H1 (cell line): ENCODE results near the gene SMAGP. TPM values are rescaled to one million over a fixed set of nuclear protein-coding genes. Genes with fewer than 3 reads are reported as not detected.

Experiments
- CTCF ChIA-PET: fragments of 300-600 bp; sonication (Branson Sonifier 250); formaldehyde crosslinking; loops from one replicate; lab custom pipeline; 2021; ENCODE audit not compliant: partially characterized antibody; lab: Charles Lee
- POLR2A ChIA-PET: fragments of 300-600 bp; sonication (Branson Sonifier 250); formaldehyde crosslinking; loops from one replicate; lab custom pipeline; 2021; ENCODE audit warnings: inconsistent platforms; ENCODE audit not compliant: partially characterized antibody; lab: Charles Lee
- DNase-seq, 2 experiments: peaks; one replicate each; pipeline versions ENCODE4 v3.0.0 to v3.0.0-alpha.2; 2010 to 2022; ENCODE audit warnings: low spot score in 2 of 2, low read depth in 1 of 2, mixed read lengths in 1 of 2
- FAIRE-seq: peaks from 2 replicates; lab custom pipeline; 2011; peaks lifted over from hg19 to GRCh38; lab: Jason Lieb, UNC
- H2AFZ ChIP-seq: 2 replicates; pipeline ENCODE4 v1.8.1; 2012; ENCODE audit warnings: low read length, inconsistent platforms
- H2AK5ac ChIP-seq: 2 replicates; pipeline ENCODE4 v1.6.1; 2013; ENCODE audit warnings: low read depth, low read length
- H2BK120ac ChIP-seq: replicated peaks from 2 replicates; pipeline ENCODE3; 2013; ENCODE audit warnings: low read depth, low read length, inconsistent platforms
- H2BK12ac ChIP-seq: 2 replicates; pipeline ENCODE4 v1.6.1; 2013; ENCODE audit warnings: low read depth, low read length
- H2BK15ac ChIP-seq: 2 replicates; pipeline ENCODE4 v1.6.1; 2013; ENCODE audit warnings: low read length
- H2BK20ac ChIP-seq: 2 replicates; pipeline ENCODE4 v1.6.1; 2013; ENCODE audit warnings: low read length
- H2BK5ac ChIP-seq: 2 replicates; pipeline ENCODE4 v1.6.1; 2013; ENCODE audit warnings: low read depth, low read length
- H3K14ac ChIP-seq: 2 replicates; pipeline ENCODE4 v1.6.1; 2013; ENCODE audit warnings: inconsistent platforms; ENCODE audit not compliant: insufficient read length
- H3K18ac ChIP-seq: 2 replicates; pipeline ENCODE4 v1.6.1; 2013; ENCODE audit warnings: low read length; ENCODE audit errors: extremely low read depth
- H3K23ac ChIP-seq: 2 replicates; pipeline ENCODE4 v1.6.1; 2013; ENCODE audit warnings: inconsistent platforms; ENCODE audit not compliant: insufficient read length
- H3K23me2 ChIP-seq: 2 replicates; pipeline ENCODE4 v1.6.1; 2013; ENCODE audit warnings: low read depth, low read length
- H3K27ac ChIP-seq: 2 replicates; pipeline ENCODE4 v1.6.1; 2011; ENCODE audit warnings: low read depth, low read length, inconsistent platforms
- H3K27me3 ChIP-seq, 4 experiments: replicated peaks in 1 of 4; 1 replicate in 1 of 4; 2 replicates in 3 of 4; pipeline versions ENCODE4 v1.6.1 to v1.8.1; 2011 to 2013; ENCODE audit warnings: low read length in 3 of 4, mild to moderate bottlenecking in 3 of 4, inconsistent platforms in 2 of 4, mixed read lengths in 2 of 4, moderate library complexity in 1 of 4; ENCODE audit not compliant: control insufficient read depth in 3 of 4, insufficient read depth in 3 of 4; ENCODE audit errors: extremely low read depth in 1 of 4
- H3K36me3 ChIP-seq, 4 experiments: 2 replicates each; pipeline versions ENCODE4 v1.6.1 to v1.8.1; 2011 to 2013; ENCODE audit warnings: mild to moderate bottlenecking in 4 of 4, low read length in 3 of 4, moderate library complexity in 2 of 4, control low read depth in 1 of 4, inconsistent platforms in 1 of 4; ENCODE audit not compliant: insufficient read depth in 4 of 4, control insufficient read depth in 2 of 4
- H3K4ac ChIP-seq: replicated peaks from 2 replicates; pipeline ENCODE3; 2013; ENCODE audit warnings: low read length, low read depth, mixed read lengths, inconsistent platforms; ENCODE audit not compliant: insufficient read length
- H3K4me1 ChIP-seq, 4 experiments: replicated peaks in 1 of 4; 1 replicate in 1 of 4; 2 replicates in 3 of 4; pipeline versions ENCODE4 v1.6.1 to v1.8.1; 2011 to 2013; ENCODE audit warnings: low read length in 3 of 4, inconsistent platforms in 2 of 4, mixed read lengths in 1 of 4; ENCODE audit not compliant: insufficient read depth in 4 of 4, control insufficient read depth in 3 of 4
- H3K4me2 ChIP-seq, 2 experiments: 2 replicates each; pipeline versions ENCODE4 v1.6.1 to v1.8.1; 2011 to 2013; ENCODE audit warnings: low read depth in 2 of 2, low read length in 2 of 2, control low read depth in 1 of 2, inconsistent platforms in 1 of 2, mild to moderate bottlenecking in 1 of 2; ENCODE audit not compliant: insufficient read depth in 1 of 2
- H3K4me3 ChIP-seq, 4 experiments: fragments of 200-600, 300-600 bp in 1 of 4; sonication (generic), shearing (Covaris generic), sonication (Bioruptor Twin) in 1 of 4; 2 replicates each; pipeline versions ENCODE4 v1.5.1 to v1.8.1; 2011 to 2016; ENCODE audit warnings: low read length in 4 of 4, low read depth in 3 of 4, control low read depth in 2 of 4, inconsistent platforms in 2 of 4, mild to moderate bottlenecking in 2 of 4, mixed read lengths in 1 of 4, moderate library complexity in 1 of 4; ENCODE audit not compliant: insufficient read depth in 2 of 4; ENCODE audit errors: extremely low read depth in 1 of 4
- H3K56ac ChIP-seq: replicated peaks from 2 replicates; pipeline ENCODE3; 2013; ENCODE audit warnings: low read depth, mild to moderate bottlenecking, mixed read lengths, low read length, inconsistent platforms; ENCODE audit not compliant: insufficient read length
- H3K79me1 ChIP-seq: 2 replicates; pipeline ENCODE4 v1.6.1; 2013; ENCODE audit warnings: low read depth, low read length, control low read depth
- H3K79me2 ChIP-seq, 2 experiments: 2 replicates each; pipeline versions ENCODE4 v1.6.1 to v1.8.1; 2012 to 2013; ENCODE audit warnings: low read length in 2 of 2, mild to moderate bottlenecking in 2 of 2, inconsistent platforms in 1 of 2; ENCODE audit not compliant: insufficient read depth in 2 of 2, control insufficient read depth in 1 of 2
- H3K9ac ChIP-seq, 4 experiments: replicated peaks in 1 of 4; 1 replicate in 1 of 4; 2 replicates in 3 of 4; pipeline versions ENCODE4 v1.6.1 to v1.8.1; 2011 to 2013; ENCODE audit warnings: low read depth in 3 of 4, low read length in 3 of 4, control low read depth in 2 of 4, mild to moderate bottlenecking in 2 of 4, moderate library complexity in 2 of 4, inconsistent platforms in 1 of 4; ENCODE audit errors: extremely low read depth in 1 of 4
- H3K9me3 ChIP-seq, 2 experiments: 2 replicates each; pipeline versions ENCODE4 v1.6.1 to v1.8.1; 2012 to 2013; ENCODE audit warnings: mild to moderate bottlenecking in 2 of 2, moderate library complexity in 2 of 2, control low read depth in 1 of 2, inconsistent platforms in 1 of 2, low read depth in 1 of 2, low read length in 1 of 2, mixed read lengths in 1 of 2; ENCODE audit not compliant: insufficient read depth in 2 of 2
- H4K20me1 ChIP-seq, 2 experiments: replicated peaks in 1 of 2; 2 replicates each; pipeline versions ENCODE3 to v1.8.1; 2011 to 2013; ENCODE audit warnings: inconsistent platforms in 2 of 2, low read length in 2 of 2, mild to moderate bottlenecking in 1 of 2; ENCODE audit not compliant: insufficient read depth in 2 of 2, control insufficient read depth in 1 of 2
- H4K5ac ChIP-seq: 2 replicates; pipeline ENCODE4 v1.6.1; 2013; ENCODE audit warnings: low read length, low read depth, mixed read lengths, inconsistent platforms; ENCODE audit not compliant: insufficient read length
- H4K8ac ChIP-seq: 2 replicates; pipeline ENCODE4 v1.8.0; 2013; ENCODE audit warnings: mild to moderate bottlenecking, moderate library complexity, low read length, inconsistent platforms; ENCODE audit not compliant: insufficient read depth; ENCODE audit errors: extremely low read depth
- H4K91ac ChIP-seq: replicated peaks from 2 replicates; pipeline ENCODE3; 2013; ENCODE audit warnings: low read length, mixed read lengths, inconsistent platforms; ENCODE audit not compliant: insufficient read length
- BCL11A ChIP-seq, 2 experiments: IDR thresholded peaks; one replicate each; pipeline ENCODE4 v1.6.1; 2011; ENCODE audit warnings: low read depth in 2 of 2, low read length in 2 of 2, mild to moderate bottlenecking in 2 of 2
- CHD1 ChIP-seq: IDR thresholded peaks from 2 replicates; pipeline ENCODE4 v1.6.1; 2012; ENCODE audit warnings: low read depth, low read length, improper control_type of control experiment
- GABPA ChIP-seq: IDR thresholded peaks from 2 replicates; pipeline ENCODE4 v1.6.1; 2011; ENCODE audit warnings: mild to moderate bottlenecking, low read length, moderate library complexity, borderline replicate concordance; ENCODE audit not compliant: insufficient read depth
- HDAC6 ChIP-seq: IDR thresholded peaks from one replicate; pipeline ENCODE4 v1.7.1; 2012; ENCODE audit warnings: low read depth, mild to moderate bottlenecking, inconsistent platforms, low read length, moderate library complexity
- POLR2AphosphoS5 ChIP-seq: IDR thresholded peaks from 2 replicates; pipeline ENCODE4 v1.6.1; 2011; ENCODE audit warnings: low read depth, low read length
- TEAD4 ChIP-seq: IDR thresholded peaks from 2 replicates; pipeline ENCODE4 v1.6.1; 2012; ENCODE audit warnings: low read depth, low read length, inconsistent platforms, mixed read lengths
- YY1 ChIP-seq: IDR thresholded peaks from 2 replicates; pipeline ENCODE4 v1.6.1; 2011; ENCODE audit warnings: low read depth, mild to moderate bottlenecking, low read length
- WGBS, 2 experiments: shearing (Covaris generic) in 1 of 2; methylation state at CpG; one replicate each; pipeline versions ENCODE4 v1.1.6 to v1.1.7; 2013 to 2015; ENCODE audit warnings: low lambda C conversion rate in 2 of 2, mixed read lengths in 2 of 2, inconsistent platforms in 1 of 2, low coverage in 1 of 2, missing lambda C conversion rate in 1 of 2; ENCODE audit not compliant: insufficient replicate concordance in 2 of 2, insufficient coverage in 1 of 2, insufficient read length in 1 of 2; ENCODE audit errors: extremely low coverage in 1 of 2, missing lambda C conversion rate in 1 of 2; 5-methylcytosine and 5-hydroxymethylcytosine counted together
- polyA plus RNA-seq, 7 experiments: library from polyadenylated mRNA; depleted of rRNA in 3 of 7; stranded (reverse) in 5 of 7; unstranded in 2 of 7; fragments of >200 nt in 5 of 7; fragments of 200-250 nt in 2 of 7; gene quantifications; 1 replicate in 5 of 7; 2 replicates in 1 of 7; 4 replicates in 1 of 7; pipeline versions ENCODE4 v1.2.1 to v1.2.3, GENCODE V29; 2011 to 2013; ENCODE audit warnings: missing spikeins in 2 of 7, mixed read lengths in 2 of 7
- total RNA-seq: library from RNA; stranded (reverse); fragmentation: NEBNext Ultra II Directional; extraction: Animal tissue kit (Norgen Biotek cat#: 25700); gene quantifications from 2 replicates; pipeline ENCODE4 v1.2.1, GENCODE V29; 2021

SMAGP gene
- total and polyA plus RNA-seq, 2 of the 8 experiments (the other 6 are each of a cell fraction or from before 2014, with no cell fraction given), result 9.4 to 12.7 TPM

DNA sequence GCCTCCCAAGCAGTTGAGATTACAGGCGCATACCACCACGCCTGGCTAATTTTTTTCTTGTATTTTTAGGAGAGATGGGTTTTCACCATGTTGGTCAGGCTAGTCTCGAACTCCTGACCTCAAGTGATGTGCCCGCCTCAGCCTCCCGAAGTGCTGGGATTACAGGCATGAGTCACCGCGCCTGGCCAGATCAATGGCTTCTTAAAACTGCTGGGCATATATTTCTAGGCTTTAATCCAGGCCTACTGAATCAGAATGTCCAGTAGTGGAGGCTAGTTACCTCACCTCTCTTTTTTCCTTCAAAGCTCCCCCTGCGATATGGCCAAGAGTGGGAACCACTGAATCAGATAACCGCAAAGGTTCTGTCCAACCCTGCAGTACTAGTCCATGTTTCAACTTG, 69.4 kb downstream of the SMAGP start:
- Histone ChIP-seq H3K9ac (no peak overlapping the region), H2BK15ac (no peak overlapping the region), H3K4me2 (no peak overlapping the region), H3K27ac (no peak overlapping the region), H3K23ac (no peak overlapping the region), H3K36me3 (no peaks in the 10 kb centered on the region), H3K4me1 (no peaks in the 10 kb centered on the region), H4K5ac (no peak overlapping the region), H3K4ac (no peak overlapping the region), H3K27me3 (no peaks in the 10 kb centered on the region; a peak in 1 of 7 replicates), H2AK5ac (no peak overlapping the region), H3K14ac (no peak overlapping the region), H3K56ac (no peak overlapping the region), H3K4me3 (no peak overlapping the region), H4K91ac (no peak overlapping the region), H3K79me2 (no peaks in the 10 kb centered on the region), H3K18ac (no peak overlapping the region), H4K8ac (no peak overlapping the region), H3K23me2 (no peaks in the 10 kb centered on the region), H3K79me1 (no peaks in the 10 kb centered on the region), H2AFZ (no peak overlapping the region), H3K9me3 (no peaks in the 10 kb centered on the region), H4K20me1 (no peaks in the 10 kb centered on the region), H2BK20ac (no peak overlapping the region), H2BK120ac (no peak overlapping the region), H2BK12ac (no peak overlapping the region), H2BK5ac (no peak overlapping the region)
- no peak for TF ChIP-seq TEAD4
- no peak for TF ChIP-seq GABPA
- no peak for TF ChIP-seq POLR2AphosphoS5
- TF ChIP-seq YY1, result no peak
- no peak for TF ChIP-seq CHD1
- no peak for TF ChIP-seq BCL11A (IDR thresholded peaks at IDR 0.05; ENCODE audit: low read depth in 2 of 2, low read length in 2 of 2)
- TF ChIP-seq HDAC6, result no peak
- FAIRE-seq (no peak), DNase-seq (no peak)
- ChIA-PET POLR2A (interaction anchor here (1.3 kb wide), 1 partner anchor 18 kb away, joined by 8 read pairs; the partner anchor contains the start of gene POU6F1), CTCF (interaction anchor here (1.1 to 2.3 kb wide), 4 partner anchors 14 to 149 kb away, joined by 3 to 8 read pairs (median 4); partner anchors contain the start of gene POU6F1)
- WGBS, 2 experiments, result 93% methylated on average over 9 of the region's 9 CpGs; no CpG with 5 or more reads in 1 of the 2 experiments
